ENCODE measurements around the gene CFAP299. TPM values are rescaled to one million over a fixed set of nuclear protein-coding genes. Genes with fewer than 3 reads are reported as not detected.

CFAP299 gene
- total RNA-seq, 2 experiments from 2014 or later: 0.63 to 3.7 TPM

DNA sequence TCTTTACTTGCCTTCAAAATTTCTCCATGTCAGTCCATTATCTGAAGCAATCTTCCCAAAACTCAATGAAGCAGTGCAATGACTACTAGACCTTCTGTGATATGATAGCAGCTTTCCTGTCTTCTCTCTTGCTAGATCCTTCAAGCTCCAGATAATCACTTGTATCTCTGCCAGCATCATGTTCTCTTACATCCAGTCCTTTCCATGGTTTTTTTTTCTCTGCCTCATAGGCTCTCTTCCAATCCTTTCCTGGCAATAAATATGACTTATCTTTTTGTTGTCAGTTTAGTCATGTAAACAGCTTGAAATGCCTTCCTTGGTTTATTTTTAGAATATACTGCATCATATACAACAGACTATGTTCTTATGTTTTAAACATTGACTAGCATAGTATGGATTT, 193.5 kb downstream of the CFAP299 start:
- no peak overlapping the region for H3K4me3 ChIP-seq (ENCODE audit: low read depth, low read length, poor library complexity, severe bottlenecking)
- no peaks in the 10 kb centered on the region for H4K20me1 ChIP-seq (ENCODE audit: insufficient read depth, low read length)
- no peaks in the 10 kb centered on the region for H3K79me2 ChIP-seq (ENCODE audit: insufficient read depth, low read depth, low read length)
- H3K9me3 ChIP-seq (ENCODE audit: low read length): no peaks in the 10 kb centered on the region; the same call in 1 of the 2 replicates
- H3K4me1 ChIP-seq (ENCODE audit: insufficient read depth, low read length, poor library complexity, severe bottlenecking): peaks cover 22% of the 10 kb centered on the region
- no peaks in the 10 kb centered on the region; the same call in 1 of the 2 replicates for H3K36me3 ChIP-seq (ENCODE audit: insufficient read depth, low read length)
- H3K9me2 ChIP-seq (ENCODE audit: insufficient read depth, low read length): no peaks in the 10 kb centered on the region
- intact Hi-C loops (cut with micrococcal nuclease; ENCODE audit: unreplicated experiment): no loop called here
- BruUV-seq (replicated peaks): no TSS peak
- TF ChIP-seq, protein P1, sequence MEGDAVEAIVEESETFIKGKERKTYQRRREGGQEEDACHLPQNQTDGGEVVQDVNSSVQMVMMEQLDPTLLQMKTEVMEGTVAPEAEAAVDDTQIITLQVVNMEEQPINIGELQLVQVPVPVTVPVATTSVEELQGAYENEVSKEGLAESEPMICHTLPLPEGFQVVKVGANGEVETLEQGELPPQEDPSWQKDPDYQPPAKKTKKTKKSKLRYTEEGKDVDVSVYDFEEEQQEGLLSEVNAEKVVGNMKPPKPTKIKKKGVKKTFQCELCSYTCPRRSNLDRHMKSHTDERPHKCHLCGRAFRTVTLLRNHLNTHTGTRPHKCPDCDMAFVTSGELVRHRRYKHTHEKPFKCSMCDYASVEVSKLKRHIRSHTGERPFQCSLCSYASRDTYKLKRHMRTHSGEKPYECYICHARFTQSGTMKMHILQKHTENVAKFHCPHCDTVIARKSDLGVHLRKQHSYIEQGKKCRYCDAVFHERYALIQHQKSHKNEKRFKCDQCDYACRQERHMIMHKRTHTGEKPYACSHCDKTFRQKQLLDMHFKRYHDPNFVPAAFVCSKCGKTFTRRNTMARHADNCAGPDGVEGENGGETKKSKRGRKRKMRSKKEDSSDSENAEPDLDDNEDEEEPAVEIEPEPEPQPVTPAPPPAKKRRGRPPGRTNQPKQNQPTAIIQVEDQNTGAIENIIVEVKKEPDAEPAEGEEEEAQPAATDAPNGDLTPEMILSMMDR (conservative IDR thresholded peaks at IDR 0.05; ENCODE audit: low read length): no peak
- TF ChIP-seq EZH2phosphoT487 (IDR thresholded peaks at IDR 0.05; ENCODE audit: borderline replicate concordance, low read depth, low read length): no peak
- no peak for DNase-seq (ENCODE audit: low spot score)
- CTCF ChIA-PET (ENCODE audit: unreplicated experiment): no interaction called here
- no peak overlapping the region for H3K27ac ChIP-seq (ENCODE audit: low read depth, low read length, poor library complexity, severe bottlenecking)
- POLR2A ChIA-PET: interaction anchor here (0.6 to 1.8 kb wide), 12 partner anchors 10 to 86 kb away, joined by 3 to 10 read pairs (median 4); no protein-coding TSS in a partner anchor
- no peak overlapping the region for H3K4me2 ChIP-seq (ENCODE audit: low read length)
- H2AFZ ChIP-seq (ENCODE audit: low read length): no peak overlapping the region; the same call in 1 of the 2 replicates

DNA sequence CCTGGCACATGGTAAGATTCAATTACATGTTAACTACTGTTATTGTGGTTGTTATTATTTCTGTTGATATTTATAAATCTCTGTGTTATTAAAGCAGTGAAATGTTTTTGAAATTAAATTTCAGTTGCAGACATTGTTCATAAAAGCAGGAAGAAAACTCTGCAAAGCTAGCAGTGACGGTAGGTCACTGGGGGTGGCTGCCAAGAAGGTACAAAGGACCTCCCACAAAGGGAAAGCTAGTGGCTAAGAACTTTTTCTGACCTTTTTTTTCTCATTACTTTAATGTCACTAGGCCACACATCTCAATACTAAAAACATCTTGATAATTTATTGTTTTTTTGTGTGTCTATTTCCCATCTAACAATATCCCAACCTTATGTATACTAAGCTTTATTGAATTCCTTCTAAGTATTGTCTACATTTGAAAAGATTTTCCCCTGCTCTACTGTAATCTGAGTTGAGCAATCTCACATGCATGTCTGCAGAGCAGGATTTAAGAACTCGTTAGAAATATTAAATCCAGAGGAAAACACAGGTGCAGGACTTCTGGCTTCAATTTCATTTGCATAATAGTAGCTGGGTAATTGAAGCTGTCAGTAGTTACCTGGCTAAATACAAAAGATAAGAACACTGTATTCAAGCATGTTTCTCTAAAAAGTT, 197.3 kb downstream of the CFAP299 start:
- intact Hi-C loops (cut with micrococcal nuclease; ENCODE audit: unreplicated experiment): no loop called here
- Histone ChIP-seq H3K79me2 (ENCODE audit: insufficient read depth, low read depth, low read length) (no peaks in the 10 kb centered on the region), H4K20me1 (ENCODE audit: insufficient read depth, low read length) (no peaks in the 10 kb centered on the region), H3K27ac (ENCODE audit: low read depth, low read length, poor library complexity, severe bottlenecking) (peak overlapping the region; percentile 65), H3K9me3 (ENCODE audit: low read length) (peaks cover 5% of the 10 kb centered on the region; the same call in 1 of the 2 replicates), H3K36me3 (ENCODE audit: insufficient read depth, low read length) (peaks cover 3% of the 10 kb centered on the region; the same call in 1 of the 2 replicates), H3K4me3 (ENCODE audit: low read depth, low read length, poor library complexity, severe bottlenecking) (peak overlapping the region; percentile 31), H3K4me1 (ENCODE audit: insufficient read depth, low read length, poor library complexity, severe bottlenecking) (peaks cover 22% of the 10 kb centered on the region), H3K9me2 (ENCODE audit: insufficient read depth, low read length) (no peaks in the 10 kb centered on the region), H3K4me2 (ENCODE audit: low read length) (peak overlapping the region; percentile 63), H2AFZ (ENCODE audit: low read length) (peak overlapping the region; percentile 98)
- TF ChIP-seq, protein P1 (conservative IDR thresholded peaks at IDR 0.05; ENCODE audit: low read length): no peak
- no peak for TF ChIP-seq EZH2phosphoT487 (IDR thresholded peaks at IDR 0.05; ENCODE audit: borderline replicate concordance, low read depth, low read length)
- CTCF ChIA-PET (ENCODE audit: unreplicated experiment): interaction anchor here (0.8 kb wide), 1 partner anchor 26 kb away, joined by 3 read pairs; no protein-coding TSS in a partner anchor
- peak; percentile 49 for DNase-seq (ENCODE audit: low spot score)
- POLR2A ChIA-PET: interaction anchor here (0.5 to 2.9 kb wide), 14 partner anchors 9 to 1118 kb away, joined by 3 to 14 read pairs (median 4); no protein-coding TSS in a partner anchor
- BruUV-seq (replicated peaks): no TSS peak

DNA sequence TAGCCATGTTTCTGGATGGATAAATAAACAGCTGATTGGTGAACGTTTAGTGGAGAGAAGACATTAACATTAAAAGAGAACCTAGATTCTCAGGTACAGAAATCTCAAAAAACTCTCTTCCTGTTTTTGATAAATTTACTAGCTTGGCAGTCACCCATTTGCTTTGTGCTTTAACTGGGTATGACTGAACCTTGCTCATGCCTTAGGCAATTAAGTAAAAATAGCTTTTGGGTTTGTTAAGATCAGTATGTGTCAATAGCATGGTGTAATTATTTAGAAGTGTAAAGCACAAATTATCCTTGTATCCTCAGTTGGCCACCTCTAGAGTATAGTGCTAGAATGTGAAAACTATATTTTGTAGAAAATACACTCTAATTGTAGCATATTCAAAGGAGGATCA, 200.0 kb downstream of the CFAP299 start:
- CTCF ChIA-PET (ENCODE audit: unreplicated experiment): no interaction called here
- intact Hi-C loops (cut with micrococcal nuclease; ENCODE audit: unreplicated experiment): no loop called here

More for the DNA sequence above, 200.0 kb downstream of the CFAP299 start:
- no TSS peak for BruUV-seq (replicated peaks)
- Histone ChIP-seq H3K9me2 (ENCODE audit: insufficient read depth, low read length) (no peaks in the 10 kb centered on the region), H3K79me2 (ENCODE audit: insufficient read depth, low read depth, low read length) (no peaks in the 10 kb centered on the region), H3K4me3 (ENCODE audit: low read depth, low read length, poor library complexity, severe bottlenecking) (no peak overlapping the region), H2AFZ (ENCODE audit: low read length) (no peak overlapping the region), H3K9me3 (ENCODE audit: low read length) (peaks cover 5% of the 10 kb centered on the region; the same call in 1 of the 2 replicates), H4K20me1 (ENCODE audit: insufficient read depth, low read length) (no peaks in the 10 kb centered on the region), H3K4me2 (ENCODE audit: low read length) (no peak overlapping the region), H3K4me1 (ENCODE audit: insufficient read depth, low read length, poor library complexity, severe bottlenecking) (peaks cover 32% of the 10 kb centered on the region), H3K36me3 (ENCODE audit: insufficient read depth, low read length) (peaks cover 3% of the 10 kb centered on the region; the same call in 1 of the 2 replicates), H3K27ac (ENCODE audit: low read depth, low read length, poor library complexity, severe bottlenecking) (no peak overlapping the region)
- DNase-seq (ENCODE audit: low spot score): no peak
- no peak for TF ChIP-seq EZH2phosphoT487 (IDR thresholded peaks at IDR 0.05; ENCODE audit: borderline replicate concordance, low read depth, low read length)
- TF ChIP-seq, protein P1 (conservative IDR thresholded peaks at IDR 0.05; ENCODE audit: low read length): no peak
- POLR2A ChIA-PET: interaction anchor here (0.7 to 1.4 kb wide), 7 partner anchors 13 to 362 kb away, joined by 3 to 9 read pairs (median 3); no protein-coding TSS in a partner anchor
